Measurements from ENCODE around the gene SYK. TPM values are rescaled to one million over a fixed set of nuclear protein-coding genes. Genes with fewer than 3 reads are reported as not detected.

SYK gene
- total and polyA plus RNA-seq, 2 of the 13 experiments (the other 11 are each of a cell fraction or from before 2014, with no cell fraction given) = not detected

- 46% methylated on average over 8 of the region's 8 CpGs for WGBS (ENCODE audit: low lambda C conversion rate)
- ATAC-seq (no peak), DNase-seq (ENCODE audit: low spot score) (no peak), FAIRE-seq (no peak)
- H3K4me1 ChIP-seq (ENCODE audit: insufficient read depth, low read length) = no peaks in the 10 kb centered on the region
- H3K9ac ChIP-seq (ENCODE audit: insufficient read depth, low read depth, low read length) = no peak overlapping the region
- no peak overlapping the region for H3K4me3 ChIP-seq (replicated peaks in 1 of 3; ENCODE audit: insufficient read depth in 1 of 3, low read depth in 2 of 3, low read length in 3 of 3)
- peaks cover 3 to 30% of the 10 kb centered on the region in 2 experiments; a peak in 3 of 5 replicates for H3K27me3 ChIP-seq (ENCODE audit: control insufficient read depth in 1 of 2, insufficient read depth in 2 of 2, low read length in 2 of 2)
- no peak overlapping the region for H2AFZ ChIP-seq (ENCODE audit: low read length)
- ChIA-PET CTCF (ENCODE audit: low intra/inter-chr PET ratio, low total read pairs) (no interaction called here), POLR2A (no interaction called here)
- in situ Hi-C loops (cut with HindIII; ENCODE audit: extremely low pct_ligation_motif_present, low pct_unique_long_range_greater_than_20kb) (no loop called here), intact Hi-C loops (cut with micrococcal nuclease; ENCODE audit: unreplicated experiment) (no loop called here)
- no peaks in the 10 kb centered on the region for H3K79me2 ChIP-seq (ENCODE audit: insufficient read depth, low read length)
- no peak overlapping the region for H3K27ac ChIP-seq (ENCODE audit: extremely low read length, insufficient read depth, low read length)
- no peaks in the 10 kb centered on the region for H3K36me3 ChIP-seq (replicated peaks in 1 of 2; ENCODE audit: control insufficient read depth in 1 of 2, insufficient read depth in 2 of 2, low read length in 2 of 2)
- H3K4me2 ChIP-seq (ENCODE audit: low read depth, low read length) = no peak overlapping the region
- no peaks in the 10 kb centered on the region for H4K20me1 ChIP-seq (ENCODE audit: insufficient read depth, low read length)
- BruUV-seq (replicated peaks) = no TSS peak
- H3K9me3 ChIP-seq (ENCODE audit: low read length) = no peaks in the 10 kb centered on the region
- no peak for TF ChIP-seq ATF7 (IDR thresholded peaks at IDR 0.05)
- no peak for TF ChIP-seq ATF7 (CRISPR knock-in tag; IDR thresholded peaks at IDR 0.05)
- TF ChIP-seq FOSL1 (CRISPR knock-in tag; IDR thresholded peaks at IDR 0.05; ENCODE audit: borderline replicate concordance) = no peak
- TF ChIP-seq PAWR (CRISPR knock-in tag; IDR thresholded peaks at IDR 0.05; ENCODE audit: borderline replicate concordance) = no peak
- TF ChIP-seq ZNF143 (CRISPR knock-in tag; IDR thresholded peaks at IDR 0.05) = no peak
- TF ChIP-seq EHMT2 (IDR thresholded peaks at IDR 0.05; ENCODE audit: borderline replicate concordance, low read depth, low read length) = no peak
- TF ChIP-seq ZNF232 (CRISPR knock-in tag; IDR thresholded peaks at IDR 0.05; ENCODE audit: borderline replicate concordance) = no peak
- TF ChIP-seq ATF5 (CRISPR knock-in tag; IDR thresholded peaks at IDR 0.05; ENCODE audit: low read depth) = no peak
- TF ChIP-seq ATF3 (CRISPR knock-in tag; IDR thresholded peaks at IDR 0.05) = no peak
- no peak for TF ChIP-seq SNRNP70 (IDR thresholded peaks at IDR 0.05; ENCODE audit: low read depth, low read length)
- no peak for TF ChIP-seq STAT5B (CRISPR knock-in tag; IDR thresholded peaks at IDR 0.05)
- TF ChIP-seq GATAD2A (CRISPR knock-in tag; IDR thresholded peaks at IDR 0.05) = no peak
- TF ChIP-seq GATAD1 (CRISPR knock-in tag; IDR thresholded peaks at IDR 0.05) = no peak
- TF ChIP-seq ZNF34 (CRISPR knock-in tag; IDR thresholded peaks at IDR 0.05; ENCODE audit: borderline replicate concordance) = no peak
- no peak for TF ChIP-seq RNF2 (conservative IDR thresholded peaks at IDR 0.05; ENCODE audit: low read depth)
- no peak for TF ChIP-seq ZNF512 (CRISPR knock-in tag; IDR thresholded peaks at IDR 0.05)
- no peak for TF ChIP-seq ZMAT3 (CRISPR knock-in tag; conservative IDR thresholded peaks at IDR 0.05)
- no peak for TF ChIP-seq ZNF441 (CRISPR knock-in tag; IDR thresholded peaks at IDR 0.05; ENCODE audit: borderline replicate concordance)
- TF ChIP-seq ZNF781 (CRISPR knock-in tag; IDR thresholded peaks at IDR 0.05; ENCODE audit: borderline replicate concordance, not compliant biosample characterization) = no peak
- no peak for TF ChIP-seq DR1 (CRISPR knock-in tag; IDR thresholded peaks at IDR 0.05)
- TF ChIP-seq MEIS2 (CRISPR knock-in tag; IDR thresholded peaks at IDR 0.05) = no peak
These were observed 89.9 kb downstream of the SYK start for GRCh38 chr9:90891308-90892040.
